K562 (cell line): ENCODE results near the gene METRNL. TPM values are rescaled to one million over a fixed set of nuclear protein-coding genes. Genes with fewer than 3 reads are reported as not detected.

Experiments
- E2F4 ChIP-seq: sonication (generic); formaldehyde crosslinking; IDR thresholded peaks from 2 replicates; pipeline ENCODE4 v1.8.0; 2022; ENCODE audit warnings: mild to moderate bottlenecking, low read depth, missing genetic modification reagents
- HNRNPH1 ChIP-seq: fragments of 200-400 bp; formaldehyde crosslinking; optimal IDR thresholded peaks from 2 replicates; pipeline ENCODE3; 2017; ENCODE audit warnings: low read depth, mild to moderate bottlenecking, low read length, moderate library complexity
- LCOR ChIP-seq: sonication (generic); formaldehyde crosslinking; IDR thresholded peaks from 2 replicates; pipeline ENCODE4 v1.8.0; 2022; ENCODE audit warnings: mild to moderate bottlenecking, missing genetic modification reagents
- MGA ChIP-seq: fragments of 450-650 bp; IDR thresholded peaks from 2 replicates; pipeline ENCODE4 v1.6.1; 2016; ENCODE audit warnings: mild to moderate bottlenecking, moderate library complexity
- MYC ChIP-seq, 2 experiments: fragments of 250-450 bp in 1 of 2; sonication (Bioruptor Pico) in 1 of 2; IDR thresholded peaks; 2 replicates each; pipeline versions ENCODE4 v1.5.1 to v1.6.1; 2012 to 2021; ENCODE audit warnings: low read depth in 2 of 2, borderline replicate concordance in 1 of 2, improper control_type of control experiment in 1 of 2, low read length in 1 of 2, mild to moderate bottlenecking in 1 of 2, moderate library complexity in 1 of 2
- SMARCA5 ChIP-seq: fragments of 450-650 bp; IDR thresholded peaks from 2 replicates; pipeline ENCODE4 v1.6.1; 2016
- TAL1 ChIP-seq: fragments of 450-650 bp; IDR thresholded peaks from 2 replicates; pipeline ENCODE4 v1.6.1; 2016; ENCODE audit warnings: mild to moderate bottlenecking
- TFE3 ChIP-seq: fragments of 450-650 bp; formaldehyde crosslinking; IDR thresholded peaks from 2 replicates; pipeline ENCODE4 v1.4.0; 2020; ENCODE audit warnings: mild to moderate bottlenecking, mixed read lengths
- WHSC1 ChIP-seq: IDR thresholded peaks from one replicate; pipeline ENCODE4 v1.6.1; 2012; ENCODE audit warnings: low read length, control low read depth, inconsistent platforms
- XRCC4 ChIP-seq: IDR thresholded peaks from one replicate; pipeline ENCODE4 v1.6.1; 2011; ENCODE audit not compliant: insufficient read depth, insufficient read length; ENCODE audit errors: extremely low read depth
- ZZZ3 ChIP-seq: fragments of 450-650 bp; IDR thresholded peaks from 2 replicates; pipeline ENCODE4 v1.6.1; 2016; ENCODE audit warnings: antibody characterized with exemption, mild to moderate bottlenecking, moderate library complexity
- polyA plus RNA-seq, 8 experiments: library from polyadenylated mRNA; depleted of rRNA in 4 of 8; stranded (reverse) in 5 of 8; unstranded in 3 of 8; fragments of >200 nt; fragmentation: Nextera tagmentation in 2 of 8; fragmentation: Illumina TruSeq in 1 of 8; extraction: Ambion mirVana in 2 of 8; extraction: Trizol in 1 of 8; gene quantifications; 2 replicates each; pipeline versions ENCODE4 v1.2.1 to v1.2.3, GENCODE V29; 2011 to 2014; ENCODE audit warnings: inconsistent platforms in 1 of 8, missing spikeins in 1 of 8
- total RNA-seq, 7 experiments: library from RNA; depleted of rRNA in 6 of 7; stranded (reverse); fragments of >200 nt in 6 of 7; fragmentation: Illumina TruSeq in 2 of 7; extraction: Trizol in 2 of 7; gene quantifications; 2 replicates each; pipeline versions ENCODE4 v1.2.1 to v1.2.3, GENCODE V29; 2011 to 2021; ENCODE audit warnings: low replicate concordance in 1 of 7
- TF ChIP-seq, protein P1 (sequence below): fragments of 450-650 bp; formaldehyde crosslinking; IDR thresholded peaks from 2 replicates; pipeline ENCODE4 v1.4.0; 2020; ENCODE audit warnings: mild to moderate bottlenecking

METRNL gene
- total and polyA plus RNA-seq, 9 of the 15 experiments (the other 6 are each of a cell fraction or from before 2014, with no cell fraction given) = 0.17 to 31.8 (median 2.9) TPM

DNA sequence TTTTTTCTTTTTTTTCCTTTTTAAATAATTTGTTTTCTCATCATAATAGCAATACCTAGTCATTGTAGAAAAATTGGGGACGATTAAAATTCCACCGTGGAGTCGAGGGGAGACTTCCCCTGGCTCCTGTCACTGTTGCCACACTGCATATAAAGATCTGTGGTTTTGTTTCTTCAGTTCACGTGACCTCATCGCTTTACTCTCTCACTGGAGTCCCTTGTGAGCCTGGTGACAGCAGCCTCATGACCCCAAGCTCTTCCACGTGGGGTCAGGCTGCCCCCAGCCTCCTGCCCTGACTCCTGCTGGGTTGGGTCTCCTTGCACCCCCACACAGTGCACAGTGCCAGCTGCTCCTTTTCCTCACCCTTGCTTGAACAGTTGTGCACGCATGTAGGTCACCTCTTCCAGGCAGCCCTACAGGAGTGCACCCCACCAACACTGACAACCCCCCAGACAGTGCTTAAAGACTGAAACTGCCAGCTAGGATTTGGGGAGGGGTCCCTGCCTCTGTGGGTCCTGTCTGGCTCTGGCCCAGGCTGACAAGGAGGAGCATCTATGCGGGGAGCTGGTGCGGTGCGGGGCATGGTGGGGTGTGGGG lies 7.3 kb upstream of the METRNL start (continued):
- TF ChIP-seq, protein P1, sequence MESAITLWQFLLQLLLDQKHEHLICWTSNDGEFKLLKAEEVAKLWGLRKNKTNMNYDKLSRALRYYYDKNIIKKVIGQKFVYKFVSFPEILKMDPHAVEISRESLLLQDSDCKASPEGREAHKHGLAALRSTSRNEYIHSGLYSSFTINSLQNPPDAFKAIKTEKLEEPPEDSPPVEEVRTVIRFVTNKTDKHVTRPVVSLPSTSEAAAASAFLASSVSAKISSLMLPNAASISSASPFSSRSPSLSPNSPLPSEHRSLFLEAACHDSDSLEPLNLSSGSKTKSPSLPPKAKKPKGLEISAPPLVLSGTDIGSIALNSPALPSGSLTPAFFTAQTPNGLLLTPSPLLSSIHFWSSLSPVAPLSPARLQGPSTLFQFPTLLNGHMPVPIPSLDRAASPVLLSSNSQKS (CRISPR knock-in tag) = no peak
- TF ChIP-seq SMARCA5 (peak; percentile 42; the same call in 1 of the 2 replicates), TAL1 (no peak), TFE3 (peak; percentile 52; the same call in 1 of the 2 replicates), WHSC1 (no peak), MYC (IDR thresholded peaks at IDR 0.05; ENCODE audit: low read depth, low read length) (no peak), MYC (CRISPR knock-in tag; IDR thresholded peaks at IDR 0.05; ENCODE audit: borderline replicate concordance, low read depth) (no peak), XRCC4 (no peak), HNRNPH1 (no peak), ZZZ3 (no peak), MGA (no peak), E2F4 (CRISPR knock-in tag) (no peak), LCOR (CRISPR knock-in tag) (no peak)
